Non-pigmented ciliary epithelial cell (primary cell): ENCODE results near the gene STIMATE.

Source experiments
- DNase-seq: peaks from one replicate; pipeline ENCODE4 v3.0.0-alpha.2; 2010; ENCODE audit warnings: low read depth

The STIMATE gene

GRCh38 chr3:52841211-52841980 is 56.0 kb downstream of the STIMATE start:
- no peak for DNase-seq

- DNase-seq = no peak
Measured at GRCh38 chr3:52839892-52840545, 57.3 kb downstream of the STIMATE start.

- no peak for DNase-seq
Measured at GRCh38 chr3:52839268-52839575, 58.1 kb downstream of the STIMATE start.

DNA sequence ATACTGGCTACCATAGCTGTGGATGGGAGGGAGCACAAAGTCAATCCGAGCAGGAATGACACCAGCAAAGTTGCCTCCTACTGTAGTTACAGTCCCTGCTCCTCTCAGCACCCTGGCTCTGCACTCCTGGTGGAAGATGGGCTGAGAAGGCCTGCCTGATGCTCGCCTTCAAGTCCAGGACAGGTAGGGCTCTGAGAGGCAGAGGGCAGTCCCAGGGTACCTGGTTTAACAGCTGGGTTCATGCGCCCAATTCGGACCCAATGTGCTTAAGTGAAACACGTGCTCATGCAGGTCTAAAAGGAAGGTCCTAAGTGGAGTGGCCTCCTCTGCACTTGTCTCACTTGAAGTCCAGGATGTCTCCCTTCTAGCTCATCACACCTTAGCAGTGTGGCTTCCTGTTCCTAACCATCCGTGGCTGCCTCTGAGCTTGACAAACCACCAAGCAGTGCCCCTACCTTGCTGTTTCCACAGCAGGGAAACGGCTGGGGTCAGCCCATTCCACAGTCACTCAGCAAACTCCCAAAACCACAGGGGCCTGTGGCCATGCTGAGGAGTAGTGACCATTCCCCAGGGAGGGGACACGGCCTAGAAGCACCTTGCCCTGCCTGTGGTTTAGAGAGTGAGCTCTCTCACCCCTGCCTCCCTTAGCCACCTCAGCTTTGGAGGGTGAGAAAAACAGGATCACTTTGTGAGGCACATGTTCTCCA is 58.6 kb downstream of the STIMATE start:
- no peak for DNase-seq

DNA sequence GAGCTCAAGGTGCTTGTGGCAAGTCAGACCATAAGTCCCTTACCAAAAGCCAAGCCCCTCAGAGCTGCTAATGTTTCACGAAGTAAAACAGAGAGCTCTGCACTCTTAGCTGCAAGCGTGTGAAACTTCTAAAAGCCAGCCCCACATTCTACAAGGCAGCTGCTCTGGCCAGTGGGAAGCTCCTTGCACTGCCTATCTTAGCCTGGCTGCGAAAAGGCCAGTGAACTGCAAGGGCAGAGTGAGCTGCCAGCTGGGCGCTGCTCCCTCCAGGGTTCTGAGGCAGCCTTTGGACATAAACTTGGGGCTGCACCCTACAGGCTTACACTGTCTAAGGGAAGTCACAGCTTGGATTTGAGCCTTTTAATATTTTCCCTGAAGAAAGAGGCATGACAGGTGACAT is 60.4 kb downstream of the STIMATE start:
- DNase-seq = no peak

DNA sequence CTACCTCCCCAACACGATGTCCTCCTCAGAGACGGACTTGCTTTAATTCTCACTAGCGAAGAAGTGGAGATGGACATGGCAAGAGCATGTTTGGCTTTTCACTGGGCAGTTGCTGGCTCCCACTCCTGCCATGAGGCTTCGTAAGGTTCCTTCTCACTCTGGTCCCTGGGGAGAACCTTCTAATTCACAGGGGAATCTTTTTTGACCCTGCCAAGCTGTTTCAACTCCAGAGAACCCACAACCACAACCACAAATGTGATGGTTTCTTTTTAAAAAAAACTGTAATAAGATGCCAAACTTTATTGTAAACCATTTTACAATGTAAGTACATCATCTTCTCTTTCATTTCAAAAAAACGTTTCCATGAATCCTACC is 60.9 kb downstream of the STIMATE start:
- no peak for DNase-seq

GRCh38 chr3:52835766-52836470 is 61.4 kb downstream of the STIMATE start:
- DNase-seq = no peak

GRCh38 chr3:52834871-52835501 is 62.4 kb downstream of the STIMATE start, which contains the start of gene MUSTN1:
TSS of gene MUSTN1 (minus strand) at chr3:52835019. CDS start at chr3:52834948, 71 bp downstream.
- DNase-seq = no peak

- DNase-seq = no peak
Measured at GRCh38 chr3:52833202-52833601, 64.1 kb downstream of the STIMATE start.

DNA sequence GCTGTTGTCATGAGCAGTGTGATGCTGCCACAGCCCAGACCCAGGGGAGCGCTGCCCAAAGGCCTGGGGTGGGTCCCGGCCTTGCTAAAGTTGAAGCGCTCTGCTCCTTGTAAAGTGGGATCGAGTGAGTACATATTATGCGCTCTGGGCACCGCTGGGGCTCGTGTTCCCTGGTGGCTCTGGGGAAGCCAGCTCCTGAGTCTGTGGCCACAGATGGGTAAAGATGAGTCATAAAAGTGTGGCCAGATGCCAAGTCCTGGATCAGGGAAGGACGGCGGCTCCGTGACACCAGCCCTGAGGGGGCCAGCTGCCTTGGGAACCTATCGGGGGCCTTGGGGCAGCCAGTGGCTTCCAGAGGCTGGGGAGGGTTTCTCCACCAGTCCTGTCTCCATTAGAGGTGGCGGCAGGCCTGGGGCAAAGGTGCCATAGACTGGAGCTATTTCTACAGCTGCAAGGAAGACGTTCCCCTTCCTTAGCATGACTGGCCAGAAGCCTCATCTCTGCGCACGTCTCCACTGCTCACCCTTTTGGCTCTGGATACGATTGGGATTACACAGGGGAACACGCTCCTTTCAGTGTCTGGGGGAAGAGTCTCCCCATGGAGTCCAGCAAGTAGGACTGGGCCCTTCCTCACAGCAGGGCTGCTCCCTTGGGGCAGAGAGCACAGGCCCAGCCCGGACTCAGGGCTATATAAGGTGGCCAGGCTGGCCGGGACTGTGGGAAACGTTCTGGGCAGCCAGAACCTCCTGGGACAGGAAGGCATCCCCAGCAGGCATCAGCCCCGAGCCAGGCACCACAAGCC is 65.6 kb downstream of the STIMATE start:
- no peak for DNase-seq

- no peak for DNase-seq
Measured at GRCh38 chr3:52830535-52831258, 66.7 kb downstream of the STIMATE start, which contains the start of gene ITIH4. TSS of gene ITIH4 (minus strand) at chr3:52830672. CDS start at chr3:52830642, 30 bp downstream.

- no peak for DNase-seq
Measured at GRCh38 chr3:52829906-52830463, 67.4 kb downstream of the STIMATE start.

DNA sequence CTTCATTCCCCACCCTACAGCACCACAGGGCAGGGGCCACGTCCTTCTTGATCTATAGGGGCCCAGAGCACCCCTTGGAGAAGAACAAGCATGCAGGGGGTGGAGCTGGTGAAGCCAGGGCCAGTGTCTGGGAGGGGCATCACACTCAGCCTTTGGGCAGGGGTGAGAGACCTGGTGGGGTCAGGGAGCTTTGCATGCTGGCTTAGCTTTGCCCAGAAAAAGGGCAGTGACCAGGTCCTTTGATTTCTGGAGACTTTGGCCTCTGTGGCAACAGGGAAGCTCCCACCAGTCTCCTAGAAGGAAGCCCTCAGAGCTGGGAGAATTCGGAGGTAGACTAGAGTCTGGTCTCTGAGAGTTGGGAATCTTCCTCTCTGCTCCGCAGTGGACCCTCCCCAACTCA is 67.9 kb downstream of the STIMATE start:
- DNase-seq = no peak

GRCh38 chr3:52827866-52828376 is 69.4 kb downstream of the STIMATE start:
- no peak for DNase-seq

- no peak for DNase-seq
Measured at GRCh38 chr3:52827441-52827840, 69.9 kb downstream of the STIMATE start.

DNA sequence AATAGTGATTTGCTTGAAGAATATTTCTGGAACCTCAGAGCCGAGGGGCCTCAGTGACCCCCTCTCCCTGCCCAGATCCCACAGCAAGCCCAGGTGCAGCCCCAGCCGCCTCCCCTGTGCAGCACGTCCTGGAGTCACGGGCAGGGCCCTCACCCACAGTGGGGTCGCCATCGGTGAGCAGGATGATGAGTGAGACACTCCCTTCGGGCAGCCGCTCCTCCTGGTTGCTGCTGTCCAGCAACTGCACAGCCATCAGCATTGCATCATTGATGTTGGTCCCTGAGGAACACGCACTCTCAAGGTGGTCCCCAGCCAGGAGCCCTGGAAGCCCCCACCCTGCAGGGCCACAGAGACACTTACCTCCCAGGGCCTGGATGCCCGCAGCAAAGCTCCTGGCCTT is 73.3 kb downstream of the STIMATE start:
- DNase-seq = no peak

DNA sequence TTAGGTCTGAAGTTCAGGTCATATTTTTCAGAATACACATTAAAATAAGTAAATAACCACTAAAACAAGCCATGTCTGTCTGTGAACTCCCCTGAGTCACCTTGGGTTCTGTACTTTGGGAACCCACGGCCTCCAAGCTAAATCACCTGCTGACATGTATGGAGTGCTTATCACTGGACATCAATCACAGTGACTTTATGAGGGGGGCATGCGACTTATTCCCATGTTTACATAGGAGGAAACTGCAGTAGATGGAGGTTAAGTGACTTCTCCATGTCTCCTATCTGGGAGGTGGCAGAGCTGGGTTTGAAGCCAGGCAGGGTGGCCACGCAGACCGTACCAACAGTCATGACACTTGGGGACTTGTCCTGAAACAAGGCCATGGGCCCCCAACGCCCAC is 75.0 kb downstream of the STIMATE start:
- no peak for DNase-seq

DNA sequence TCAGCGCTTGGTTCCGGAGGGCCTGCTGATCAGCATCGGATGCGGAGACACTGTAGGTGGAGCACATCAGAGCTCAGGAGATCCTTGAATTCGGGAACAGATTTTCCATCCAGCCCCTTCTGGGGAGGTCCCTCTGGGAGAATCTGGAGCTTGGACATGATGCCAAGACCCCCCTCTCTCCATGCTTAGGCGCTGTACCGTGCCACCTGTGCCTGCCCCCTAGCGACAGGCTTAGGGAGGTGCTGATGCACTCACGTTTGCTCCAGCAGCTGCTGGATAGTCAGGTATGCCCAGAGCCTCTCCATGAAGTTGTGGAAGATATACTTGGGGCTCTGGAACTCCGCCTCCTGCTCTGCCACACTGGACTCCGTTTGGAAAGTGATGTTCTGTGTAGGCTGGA is 76.6 kb downstream of the STIMATE start:
- no peak for DNase-seq

- no peak for DNase-seq
Measured at GRCh38 chr3:52819936-52820335, 77.4 kb downstream of the STIMATE start.

DNA sequence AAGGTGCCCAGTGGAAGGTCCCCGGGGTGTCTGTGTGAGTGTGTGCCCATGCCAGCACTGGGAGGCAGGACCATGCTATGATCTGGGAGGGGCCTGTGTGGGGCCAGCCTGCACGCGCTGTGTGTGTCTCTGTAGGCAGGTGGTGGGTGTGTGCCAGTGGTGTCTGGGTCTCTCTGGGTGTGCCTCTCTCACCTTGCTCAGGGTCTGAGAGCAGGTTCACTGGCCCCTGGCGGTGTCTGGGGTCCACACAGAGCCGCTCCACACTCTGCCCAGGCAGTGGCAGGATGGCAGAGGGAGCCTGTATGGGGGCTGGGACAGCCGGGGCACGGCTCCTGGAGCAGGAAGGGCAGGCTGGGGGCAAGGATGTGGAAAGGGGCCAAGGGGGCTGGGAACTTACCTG is 79.5 kb downstream of the STIMATE start:
- no peak for DNase-seq
